Naive thymus-derived CD4-positive, alpha-beta T cell (primary cell): ENCODE results near the gene FTCD. TPM values are rescaled to one million over a fixed set of nuclear protein-coding genes. Genes with fewer than 3 reads are reported as not detected.

Source experiments
- ATAC-seq: fragments of 150-1000 bp; cut with Tn5 transposase; 2 replicates; pipeline ENCODE4 v1.10.0; 2021; ENCODE audit warnings: mild to moderate bottlenecking, moderate library complexity
- CTCF ChIA-PET: fragments of 350-600 bp; sonication (Branson Sonifier 250); formaldehyde crosslinking; loops from one replicate; lab custom pipeline; 2021; ENCODE audit warnings: antibody characterized with exemption; lab: Charles Lee
- POLR2A ChIA-PET: fragments of 350-600 bp; sonication (Branson Sonifier 250); formaldehyde crosslinking; loops from one replicate; lab custom pipeline; 2021; ENCODE audit warnings: antibody characterized with exemption, inconsistent platforms; lab: Charles Lee
- DNase-seq, 9 donors: peaks; one replicate each; pipeline versions ENCODE4 v3.0.0 to v3.0.0-alpha.2; 2020 to 2022; ENCODE audit warnings: mixed read lengths in 1 of 9
- H3K27ac ChIP-seq: one replicate; pipeline ENCODE4 v1.7.0; 2013; ENCODE audit warnings: mild to moderate bottlenecking, low read depth, low read length, moderate library complexity
- H3K27me3 ChIP-seq, 2 donors: one replicate each; pipeline ENCODE4 v1.7.0; 2013; ENCODE audit warnings: low read length in 2 of 2, mild to moderate bottlenecking in 2 of 2, moderate library complexity in 2 of 2; ENCODE audit not compliant: control insufficient read depth in 2 of 2, insufficient read depth in 2 of 2
- H3K36me3 ChIP-seq, 3 experiments: 1 replicate in 2 of 3; 2 replicates in 1 of 3; pipeline ENCODE4 v1.7.0; 2013; ENCODE audit warnings: low read length in 3 of 3, mild to moderate bottlenecking in 3 of 3, moderate library complexity in 1 of 3; ENCODE audit not compliant: insufficient read depth in 3 of 3, control insufficient read depth in 2 of 3
- H3K4me1 ChIP-seq, 2 donors: one replicate each; pipeline ENCODE4 v1.7.0; 2013; ENCODE audit warnings: low read length in 2 of 2, mild to moderate bottlenecking in 2 of 2, moderate library complexity in 1 of 2; ENCODE audit not compliant: control insufficient read depth in 2 of 2, insufficient read depth in 2 of 2
- H3K4me3 ChIP-seq: 2 replicates; pipeline ENCODE4 v1.7.0; 2013; ENCODE audit warnings: mild to moderate bottlenecking, low read length
- H3K9me3 ChIP-seq, 3 experiments: 1 replicate in 2 of 3; 2 replicates in 1 of 3; pipeline ENCODE4 v1.7.0; 2013; ENCODE audit warnings: low read length in 3 of 3; ENCODE audit not compliant: control insufficient read depth in 2 of 3
- H3K27ac Mint-ChIP-seq, 9 donors: one replicate each; pipeline ENCODE4 v1.8.0; 2020 to 2022; ENCODE audit warnings: mixed read lengths in 9 of 9, mild to moderate bottlenecking in 8 of 9, moderate library complexity in 5 of 9, inconsistent platforms in 2 of 9
- H3K27me3 Mint-ChIP-seq, 5 donors: one replicate each; pipeline ENCODE4 v1.8.0; 2021 to 2022; ENCODE audit warnings: mixed read lengths in 5 of 5, mild to moderate bottlenecking in 1 of 5
- H3K36me3 Mint-ChIP-seq, 5 donors: one replicate each; pipeline ENCODE4 v1.8.0; 2020 to 2022; ENCODE audit warnings: mixed read lengths in 5 of 5, mild to moderate bottlenecking in 3 of 5, inconsistent platforms in 1 of 5
- H3K4me1 Mint-ChIP-seq, 7 donors: one replicate each; pipeline ENCODE4 v1.8.0; 2020 to 2022; ENCODE audit warnings: mixed read lengths in 7 of 7, mild to moderate bottlenecking in 3 of 7, inconsistent platforms in 1 of 7
- H3K4me3 Mint-ChIP-seq, 10 donors: one replicate each; pipeline ENCODE4 v1.8.0; 2020 to 2022; ENCODE audit warnings: mild to moderate bottlenecking in 10 of 10, mixed read lengths in 10 of 10, moderate library complexity in 6 of 10, inconsistent platforms in 2 of 10
- H3K9me3 Mint-ChIP-seq, 11 donors: one replicate each; pipeline ENCODE4 v1.8.0; 2020 to 2022; ENCODE audit warnings: mixed read lengths in 11 of 11, mild to moderate bottlenecking in 4 of 11, inconsistent platforms in 1 of 11, moderate library complexity in 1 of 11
- intact Hi-C, 2 donors: fragments of 100-400 bp; cut with micrococcal nuclease; formaldehyde crosslinking; loops; one replicate each; pipeline ENCODE4 v1.15.1; 2023
- polyA plus RNA-seq, 2 donors: library from polyadenylated mRNA; unstranded; fragments of 300-500 nt; fragmentation: Illumina TruSeq; gene quantifications; one replicate each; pipeline ENCODE4 v1.2.3, GENCODE V29; 2021
- total RNA-seq, 6 experiments: library from RNA in 5 of 6; stranded (reverse) in 5 of 6; gene quantifications; 1 replicate in 5 of 6; 2 replicates in 1 of 6; pipeline ENCODE4 v1.2.3 and lab custom pipeline; 2021 to 2026

The FTCD gene
- total and polyA plus RNA-seq, 7 experiments from 2014 or later: 0.29 to 5.7 (median 2.0) TPM; not detected in 2

DNA sequence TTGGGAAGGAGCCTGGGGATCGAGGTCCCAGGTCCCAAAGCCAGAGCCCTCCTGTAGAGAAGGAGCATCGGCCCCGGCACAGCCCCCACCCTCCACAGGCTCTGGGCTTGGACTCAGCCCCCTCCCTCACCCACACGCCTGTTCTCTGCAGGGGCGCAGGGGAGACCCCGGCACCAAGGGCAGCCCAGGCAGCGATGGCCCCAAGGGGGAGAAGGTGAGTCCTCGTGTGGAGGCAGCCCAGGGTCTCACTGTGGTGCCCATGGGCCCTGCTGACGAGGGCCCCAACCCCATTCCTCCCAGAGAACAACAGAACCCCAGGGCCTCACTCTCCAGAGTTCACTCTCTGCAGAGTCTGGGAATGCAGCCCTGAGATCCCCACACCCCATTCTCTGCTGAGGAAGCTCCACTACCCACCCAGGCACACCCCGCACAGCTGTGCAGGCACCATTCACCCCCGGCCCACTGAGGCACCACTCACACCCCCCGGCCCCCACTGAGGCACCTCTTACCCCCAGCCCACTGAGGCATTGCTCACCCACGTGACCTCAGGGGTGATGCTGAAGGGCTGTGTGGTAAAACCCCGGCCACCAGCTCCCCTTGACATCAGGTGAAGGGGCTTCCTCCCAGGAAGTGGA lies 35.6 kb downstream of the FTCD start:
- intact Hi-C loops: no loop called here
- Histone ChIP-seq H3K27ac (no peak overlapping the region), H3K27me3 (no peaks in the 10 kb centered on the region), H3K36me3 (peaks cover 0 to 13% (median 0%) of the 10 kb centered on the region in 3 experiments), H3K4me1 (no peaks in the 10 kb centered on the region), H3K4me3 (no peak overlapping the region), H3K9me3 (peaks cover 0 to 4% (median 0%) of the 10 kb centered on the region in 3 experiments)
- ChIA-PET CTCF (no interaction called here), POLR2A (no interaction called here)
- Mint-ChIP-seq H3K4me3 (no peak overlapping the region), H3K9me3 (peaks cover 0 to 4% (median 0%) of the 10 kb centered on the region in 11 donors), H3K4me1 (peaks cover 0 to 2% (median 0%) of the 10 kb centered on the region in 7 donors), H3K27me3 (no peaks in the 10 kb centered on the region), H3K36me3 (peaks cover 0 to 14% (median 0%) of the 10 kb centered on the region in 5 donors), H3K27ac (no peak overlapping the region)
- ATAC-seq (no peak), DNase-seq (peak in 3 of 9 donors; percentile 3 to 16 (median 5))

- no peak for ATAC-seq
- peaks cover 0 to 15% (median 0%) of the 10 kb centered on the region in 3 experiments for H3K36me3 ChIP-seq
- Mint-ChIP-seq H3K4me1 (peaks cover 0 to 2% (median 0%) of the 10 kb centered on the region in 7 donors), H3K27me3 (no peaks in the 10 kb centered on the region), H3K36me3 (peaks cover 0 to 14% (median 0%) of the 10 kb centered on the region in 5 donors), H3K27ac (no peak overlapping the region), H3K4me3 (no peak overlapping the region), H3K9me3 (peaks cover 0 to 4% (median 0%) of the 10 kb centered on the region in 11 donors)
- no peak overlapping the region for H3K27ac ChIP-seq
- no peak overlapping the region for H3K4me3 ChIP-seq
- intact Hi-C loops: no loop called here
- ChIA-PET POLR2A (no interaction called here), CTCF (no interaction called here)
- DNase-seq: peak in 1 of 9 donors; percentile 18
- peaks cover 0 to 6% (median 0%) of the 10 kb centered on the region in 3 experiments for H3K9me3 ChIP-seq
- no peaks in the 10 kb centered on the region for H3K4me1 ChIP-seq
- H3K27me3 ChIP-seq: no peaks in the 10 kb centered on the region
Measured at GRCh38 chr21:46119144-46119636, 36.2 kb downstream of the FTCD start.

DNA sequence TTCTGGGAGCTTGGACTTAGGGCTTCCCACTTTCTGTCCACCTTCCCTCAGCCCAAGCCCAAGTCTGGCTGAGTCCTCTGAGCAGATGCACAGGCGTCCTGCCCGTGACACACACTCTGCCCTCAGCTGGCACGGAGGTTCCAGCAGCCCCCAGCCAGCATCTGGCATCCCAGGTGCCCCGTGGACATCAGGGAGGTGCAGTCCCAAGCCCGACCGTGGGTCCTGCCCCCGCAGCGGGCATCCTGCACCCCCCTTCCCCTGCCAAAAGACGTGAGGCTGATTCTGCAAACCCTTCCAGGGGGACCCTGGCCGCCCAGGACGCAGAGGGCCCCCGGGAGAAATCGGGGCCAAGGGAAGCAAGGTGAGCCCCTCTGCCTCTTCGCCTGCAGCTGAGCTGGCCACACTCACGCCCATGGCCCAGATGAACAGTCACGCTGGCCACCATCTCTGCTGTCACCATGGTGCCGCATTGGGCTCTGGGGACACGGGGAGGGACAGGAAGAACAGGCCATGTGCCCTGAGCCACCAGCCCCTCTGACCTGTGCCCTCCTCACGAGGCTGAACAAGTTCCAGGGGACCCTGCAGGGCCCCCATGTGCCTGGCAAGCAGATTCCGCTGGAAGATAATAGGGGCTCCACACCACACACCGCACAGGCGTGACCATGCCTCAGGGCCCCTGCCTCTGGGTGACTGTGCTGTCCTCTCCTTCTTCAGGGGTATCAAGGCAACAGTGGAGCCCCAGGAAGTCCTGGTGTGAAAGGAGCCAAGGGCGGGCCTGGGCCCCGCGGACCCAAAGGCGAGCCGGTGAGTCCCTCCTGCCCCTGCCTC lies 36.8 kb downstream of the FTCD start:
- Mint-ChIP-seq H3K27ac (no peak overlapping the region), H3K27me3 (no peaks in the 10 kb centered on the region), H3K4me3 (no peak overlapping the region), H3K9me3 (peaks cover 0 to 4% (median 0%) of the 10 kb centered on the region in 11 donors), H3K4me1 (peaks cover 0 to 2% (median 0%) of the 10 kb centered on the region in 7 donors), H3K36me3 (peaks cover 0 to 17% (median 0%) of the 10 kb centered on the region in 5 donors)
- no peak overlapping the region for H3K27ac ChIP-seq
- intact Hi-C loops: no loop called here
- ChIA-PET CTCF (no interaction called here), POLR2A (interaction anchor here (0.7 kb wide), 1 partner anchor 20 kb away, joined by 3 read pairs; no protein-coding TSS in a partner anchor)
- no peaks in the 10 kb centered on the region for H3K27me3 ChIP-seq
- no peaks in the 10 kb centered on the region for H3K4me1 ChIP-seq
- H3K4me3 ChIP-seq: no peak overlapping the region
- ATAC-seq (no peak), DNase-seq (peak in 1 of 9 donors; percentile 11)
- H3K9me3 ChIP-seq: peaks cover 0 to 6% (median 0%) of the 10 kb centered on the region in 3 experiments
- H3K36me3 ChIP-seq: peaks cover 0 to 15% (median 0%) of the 10 kb centered on the region in 3 experiments

- ChIA-PET CTCF (no interaction called here), POLR2A (interaction anchor here (0.7 kb wide), 1 partner anchor 19 kb away, joined by 3 read pairs; no protein-coding TSS in a partner anchor)
- peaks cover 0 to 16% (median 0%) of the 10 kb centered on the region in 5 donors for H3K36me3 Mint-ChIP-seq
- peaks cover 0 to 20% (median 0%) of the 10 kb centered on the region in 3 experiments for H3K36me3 ChIP-seq
- no peaks in the 10 kb centered on the region for H3K4me1 ChIP-seq
- H3K9me3 Mint-ChIP-seq: peaks cover 0 to 2% (median 0%) of the 10 kb centered on the region in 11 donors
- H3K27me3 Mint-ChIP-seq: no peaks in the 10 kb centered on the region
- H3K4me1 Mint-ChIP-seq: no peaks in the 10 kb centered on the region
- DNase-seq: peak in 1 of 9 donors; percentile 10
- no peak for ATAC-seq
- H3K27ac Mint-ChIP-seq: no peak overlapping the region
- intact Hi-C loops: no loop called here
- H3K27me3 ChIP-seq: no peaks in the 10 kb centered on the region
- no peak overlapping the region for H3K4me3 ChIP-seq
- H3K4me3 Mint-ChIP-seq: no peak overlapping the region
- H3K9me3 ChIP-seq: peaks cover 0 to 6% (median 0%) of the 10 kb centered on the region in 3 experiments
- no peak overlapping the region for H3K27ac ChIP-seq
Measured at GRCh38 chr21:46117586-46118315, 37.6 kb downstream of the FTCD start.

DNA sequence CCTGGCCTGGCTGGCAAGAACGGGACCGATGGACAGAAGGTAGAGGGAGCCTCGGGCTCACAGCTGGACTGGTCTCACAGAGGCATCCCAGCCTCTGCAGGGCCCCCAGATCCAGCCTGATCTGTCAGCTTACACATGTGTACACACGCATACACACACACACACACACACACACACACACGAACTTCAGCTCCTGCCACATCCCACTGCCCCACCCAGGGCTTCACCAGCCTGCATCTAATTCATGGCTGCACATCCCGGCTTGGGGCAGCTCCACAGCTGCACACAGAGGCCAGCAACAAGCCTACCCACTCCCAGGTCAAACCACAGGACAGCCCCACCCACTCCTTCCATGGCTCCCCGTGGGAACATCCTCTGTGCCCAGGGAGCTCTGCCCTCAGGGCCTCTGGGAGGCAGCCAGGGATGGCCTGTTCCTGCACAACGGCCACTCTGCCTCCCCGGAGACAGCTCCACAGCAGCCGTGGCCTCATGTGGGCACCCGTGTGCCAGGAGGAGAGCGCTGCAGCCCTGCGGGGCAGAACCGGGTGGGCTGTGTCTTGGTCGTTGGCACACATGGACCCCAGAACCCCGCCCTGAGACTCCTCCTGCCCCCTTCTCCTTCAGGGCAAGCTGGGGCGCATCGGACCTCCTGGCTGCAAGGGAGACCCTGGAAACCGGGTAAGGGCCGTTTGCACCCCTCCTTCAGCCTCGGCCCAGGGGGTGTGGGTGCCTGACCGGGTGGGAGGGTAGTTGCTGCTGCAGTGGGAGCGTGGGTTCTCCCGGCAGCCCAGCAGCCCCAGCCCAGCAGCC lies 38.4 kb downstream of the FTCD start:
- peaks cover 0 to 6% (median 0%) of the 10 kb centered on the region in 3 experiments for H3K9me3 ChIP-seq
- CTCF ChIA-PET: no interaction called here
- ATAC-seq: no peak
- Mint-ChIP-seq H3K4me3 (no peak overlapping the region), H3K9me3 (peaks cover 0 to 2% (median 0%) of the 10 kb centered on the region in 11 donors), H3K36me3 (peaks cover 0 to 16% (median 0%) of the 10 kb centered on the region in 5 donors), H3K27me3 (no peaks in the 10 kb centered on the region), H3K4me1 (no peaks in the 10 kb centered on the region), H3K27ac (no peak overlapping the region)
- no peaks in the 10 kb centered on the region for H3K27me3 ChIP-seq
- peak in 1 of 9 donors; percentile 12 for DNase-seq
- no peak overlapping the region for H3K27ac ChIP-seq
- no peaks in the 10 kb centered on the region for H3K4me1 ChIP-seq
- POLR2A ChIA-PET: no interaction called here
- intact Hi-C loops: no loop called here
- H3K4me3 ChIP-seq: no peak overlapping the region
- peaks cover 0 to 22% (median 0%) of the 10 kb centered on the region in 3 experiments for H3K36me3 ChIP-seq
